Heart right ventricle (tissue), 16 donors: ENCODE data around the gene FGF6. TPM values are rescaled to one million over a fixed set of nuclear protein-coding genes. Genes with fewer than 3 reads are reported as not detected.
"Not testable (repeated sequence)": the region's sequence is repeated elsewhere in the genome, so short reads cannot be mapped to it uniquely, and the experiment has no call there.

Source experiments
- ATAC-seq, 8 donors: fragments of 200-7000 bp; cut with Tn5 transposase; one replicate each; pipeline ENCODE4 v1.9.1; 2020; ENCODE audit warnings: mild to moderate bottlenecking in 8 of 8, moderate library complexity in 8 of 8, moderate number of reproducible peaks in 1 of 8
- DNase-seq, 2 donors: peaks; one replicate each; pipeline ENCODE4 v3.0.0-alpha.2; 2020
- H3K27ac ChIP-seq, 10 donors: fragments of 200-600 bp; sonication (generic) in 2 of 10; one replicate each; pipeline versions ENCODE4 v1.5.0 to v1.8.0; 2020 to 2022; ENCODE audit warnings: mild to moderate bottlenecking in 3 of 10
- H3K27me3 ChIP-seq, 7 donors: fragments of 200-600 bp; one replicate each; pipeline ENCODE4 v1.8.0; 2021 to 2022; ENCODE audit warnings: mild to moderate bottlenecking in 2 of 7
- H3K36me3 ChIP-seq, 9 donors: fragments of 200-600 bp; sonication (generic) in 1 of 9; one replicate each; pipeline versions ENCODE4 v1.5.0 to v1.8.0; 2020 to 2022; ENCODE audit warnings: mild to moderate bottlenecking in 2 of 9
- H3K4me1 ChIP-seq, 9 donors: fragments of 200-600 bp; sonication (generic) in 1 of 9; one replicate each; pipeline versions ENCODE4 v1.5.0 to v1.8.0; 2020 to 2022; ENCODE audit warnings: mild to moderate bottlenecking in 4 of 9
- H3K4me3 ChIP-seq, 10 donors: fragments of 200-600 bp; sonication (generic) in 2 of 10; one replicate each; pipeline versions ENCODE4 v1.5.0 to v1.8.0; 2020 to 2022; ENCODE audit warnings: mild to moderate bottlenecking in 7 of 10, moderate library complexity in 2 of 10
- H3K9me3 ChIP-seq, 11 donors: fragments of 200-600 bp in 10 of 11; sonication (generic) in 2 of 11; one replicate each; pipeline versions ENCODE4 v1.5.0 to v1.8.0; 2013 to 2022; ENCODE audit warnings: mild to moderate bottlenecking in 2 of 11, control low read depth in 1 of 11, moderate library complexity in 1 of 11
- CTCF ChIP-seq, 9 donors: fragments of 200-600 bp; sonication (generic) in 2 of 9; IDR thresholded peaks; one replicate each; pipeline versions ENCODE4 v1.5.0 to v1.8.0; 2021 to 2022; ENCODE audit warnings: antibody characterized with exemption in 9 of 9, mild to moderate bottlenecking in 5 of 9, moderate library complexity in 1 of 9
- WGBS, 2 donors: extraction: QIAGEN DNeasy Blood & Tissue Kit; methylation state at CpG; one replicate each; pipeline ENCODE4 v1.1.7; 2013; ENCODE audit warnings: inconsistent platforms in 1 of 2; 5-methylcytosine and 5-hydroxymethylcytosine counted together
- intact Hi-C, 10 donors: fragments of 100-400 bp; cut with DNase I; formaldehyde crosslinking; loops; one replicate each; pipeline versions ENCODE4 v1.11.1 to v1.14.2; 2022
- polyA plus RNA-seq, 2 donors: library from polyadenylated mRNA; stranded (reverse); fragments of 200-250 nt; gene quantifications; one replicate each; pipeline ENCODE4 v1.2.3, GENCODE V29; 2013
- total RNA-seq, 10 donors: library from RNA; stranded (reverse); fragmentation: NEBNext Ultra II Directional in 3 of 10; extraction: Animal tissue kit (Norgen Biotek cat#: 25700) in 3 of 10; gene quantifications; one replicate each; pipeline versions ENCODE4 v1.2.1 to v1.2.4, GENCODE V29; 2021 to 2023
- donor health status: Arrhythmogenic right ventricular cardiomyopathy.
- donor health status: ischemic (EF 13 %, LVEDD 7.1; RV severe dilation, severe dysfunction).
- donor health status: healthy with polysubstance abuse.
- donor health status: DM: no; HTN: yes; CAD: no.
- donor health status: DM: no; HTN: no; CAD: no.
- donor health status: ischemic (EF 25% LVEDD 6.9; RV normal size, moderate dysfunction).
- donor health status: ischemic (EF 25% LVEDD 5.7; RV mildly dilated, moderate dysfunction).
- donor health status: healthy.
- donor health status: DM: yes; HTN: yes; CAD: no.
- donor health status: Ischemic cardiomyopathy.
- donor health status: ischemic (EF 35%, LVEDD 5.7; RV mildly dilated, moderate dysfunction).
- donor health status: nonischemic (EF 11% LVEDD 7.7; RV severe dilation, severe dysfunction).
- donor health status: DM: yes; HTN: yes; CAD: no.
- donor health status: PGD.
- donor health status: ischemic (EF 29% LVEDD 5.4; RV normal size, mild dysfunction).
- donor health status: nonischemic (EF 23%, LVEDD 6.1; RV moderate dilation, normal function).

FGF6 gene
- total and polyA plus RNA-seq, 12 donors: not detected

- Histone ChIP-seq H3K9me3 (no peaks in the 10 kb centered on the region), H3K36me3 (no peaks in the 10 kb centered on the region), H3K27me3 (peaks cover 0 to 28% (median 21%) of the 10 kb centered on the region in 7 donors), H3K27ac (no peak overlapping the region), H3K4me3 (no peak overlapping the region), H3K4me1 (peaks cover 0 to 24% (median 9%) of the 10 kb centered on the region in 9 donors)
- DNase-seq (no peak), ATAC-seq (no peak)
- intact Hi-C loops: loop anchor here in 1 of 10 donors (5.0 kb wide), 1 partner anchor 91 kb away; no protein-coding TSS in a partner anchor
- TF ChIP-seq CTCF (IDR thresholded peaks at IDR 0.05): no peak
- WGBS, 2 donors: 91 to 94% methylated on average over 8 of the region's 8 CpGs
Observed at GRCh38 chr12:4416276-4416675, 29.3 kb downstream of the FGF6 start.

- Histone ChIP-seq H3K9me3 (no peaks in the 10 kb centered on the region), H3K36me3 (no peaks in the 10 kb centered on the region), H3K27me3 (peaks cover 0 to 22% (median 5%) of the 10 kb centered on the region in 7 donors), H3K4me3 (no peak overlapping the region), H3K4me1 (peaks cover 0 to 19% (median 9%) of the 10 kb centered on the region in 9 donors), H3K27ac (no peak overlapping the region)
- TF ChIP-seq CTCF (IDR thresholded peaks at IDR 0.05): no peak
- DNase-seq (no peak), ATAC-seq (no peak)
- intact Hi-C loops: no loop called here
- 85 to 95% methylated on average over 1 of the region's 1 CpG for WGBS, 2 donors
Observed at GRCh38 chr12:4412465-4412864, 33.1 kb downstream of the FGF6 start.

- H3K27ac ChIP-seq: no peak overlapping the region
- peaks cover 0 to 20% (median 5%) of the 10 kb centered on the region in 7 donors for H3K27me3 ChIP-seq
- H3K4me3 ChIP-seq: no peak overlapping the region
- H3K4me1 ChIP-seq: peaks cover 0 to 18% (median 9%) of the 10 kb centered on the region in 9 donors
- no peak for TF ChIP-seq CTCF (IDR thresholded peaks at IDR 0.05)
- WGBS, 2 donors: 82 to 84% methylated on average over 3 of the region's 3 CpGs
- no peak for ATAC-seq
- intact Hi-C loops: no loop called here
- no peaks in the 10 kb centered on the region for H3K36me3 ChIP-seq
- no peaks in the 10 kb centered on the region for H3K9me3 ChIP-seq
- no peak for DNase-seq
Observed at GRCh38 chr12:4412056-4412455, 33.6 kb downstream of the FGF6 start.

- H3K36me3 ChIP-seq: no peaks in the 10 kb centered on the region
- ATAC-seq (no peak), DNase-seq (no peak)
- no peaks in the 10 kb centered on the region for H3K4me1 ChIP-seq
- H3K4me3 ChIP-seq: no peak overlapping the region
- H3K9me3 ChIP-seq: no peaks in the 10 kb centered on the region
- peaks cover 0 to 10% (median 0%) of the 10 kb centered on the region in 7 donors for H3K27me3 ChIP-seq
- WGBS, 2 donors: 91 to 96% methylated on average over 3 of the region's 3 CpGs
- H3K27ac ChIP-seq: no peak overlapping the region
- no peak for TF ChIP-seq CTCF (IDR thresholded peaks at IDR 0.05)
- intact Hi-C loops: no loop called here
Observed at GRCh38 chr12:4407136-4407535, 38.5 kb downstream of the FGF6 start.

GRCh38 chr12:4404877-4405637, 40.6 kb downstream of the FGF6 start:
- WGBS, 2 donors: 90 to 93% methylated on average over 8 of the region's 8 CpGs
- intact Hi-C loops, ATAC-seq, DNase-seq, H3K36me3 ChIP-seq, H3K9me3 ChIP-seq, H3K4me1 ChIP-seq, H3K4me3 ChIP-seq, H3K27ac ChIP-seq: not testable (repeated sequence)
- H3K27me3 ChIP-seq: peaks cover 0 to 10% (median 0%) of the 10 kb centered on the region in 7 donors
